Measurements from ENCODE around the gene RASA3. TPM values are rescaled to one million over a fixed set of nuclear protein-coding genes. Genes with fewer than 3 reads are reported as not detected.

RASA3 gene
- total and polyA plus RNA-seq, 2 of the 4 experiments (the other 2 are of a cell fraction) = 21.0 to 31.4 TPM

DNA sequence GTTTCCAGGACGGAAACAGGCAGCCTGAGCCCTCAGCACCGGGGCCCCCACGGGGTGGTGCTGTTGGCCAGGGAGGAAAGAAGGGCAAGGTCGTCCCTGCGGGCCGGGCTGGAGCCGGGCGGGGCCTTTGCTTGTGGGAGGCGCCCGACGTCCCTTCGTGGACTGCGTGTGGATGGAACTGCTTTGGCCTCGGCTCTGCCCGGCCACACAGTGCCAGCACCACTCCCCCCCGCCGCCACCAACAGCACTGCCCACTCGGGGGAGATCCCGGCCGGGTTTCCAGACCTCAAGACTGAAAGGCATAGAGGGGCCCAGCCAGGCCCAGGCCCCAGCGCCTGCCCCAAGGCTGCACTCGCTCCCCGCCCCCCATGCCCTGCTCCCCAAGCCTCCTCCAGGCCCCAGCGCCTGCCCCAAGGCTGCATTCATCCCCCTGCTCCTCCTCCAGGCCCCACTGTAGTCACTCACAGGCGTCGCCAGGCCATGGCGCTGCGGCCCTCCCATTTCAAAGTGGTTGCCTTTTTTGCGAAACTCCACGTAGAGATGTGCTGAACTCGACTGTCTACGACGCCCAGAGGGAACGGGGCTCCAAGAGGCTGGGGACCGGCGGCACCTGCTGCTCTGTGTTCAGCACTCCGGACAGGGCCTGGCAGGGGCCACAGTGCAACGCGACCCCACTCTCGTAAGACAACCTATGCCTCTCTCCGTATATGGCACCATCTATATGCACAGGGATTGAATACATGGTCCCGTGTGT, 181.0 kb downstream of the RASA3 start:
- no TSS peak for BruUV-seq (replicated peaks)
- Histone ChIP-seq H4K20me1 (ENCODE audit: insufficient read depth, low read length) (peaks cover 13% of the 10 kb centered on the region), H3K56ac (ENCODE audit: extremely low read depth, insufficient read depth, low read length) (no peak overlapping the region), H3K36me3 (ENCODE audit: control insufficient read depth, insufficient read depth, low read length) (peaks cover 30% of the 10 kb centered on the region), H3K27me3 (ENCODE audit: control insufficient read depth, insufficient read depth, low read length) (no peaks in the 10 kb centered on the region), H3K79me1 (ENCODE audit: low read depth in 1 of 2, low read length in 2 of 2) (peaks cover 0 to 35% of the 10 kb centered on the region in 2 experiments; a peak in 3 of 4 replicates), H3K27ac (ENCODE audit: insufficient read depth, low read length) (no peak overlapping the region), H2BK120ac (ENCODE audit: low read depth, low read length) (peak overlapping the region; percentile 61; the same call in 1 of the 2 replicates), H3K9ac (ENCODE audit: low read depth, low read length) (no peak overlapping the region), H4K8ac (ENCODE audit: low read depth in 2 of 2, low read length in 2 of 2) (peak overlapping the region in 1 of 2 experiments; percentile 81; a peak in 1 of 4 replicates), H2AK5ac (ENCODE audit: low read depth, low read length) (peak overlapping the region; percentile 92; the same call in 1 of the 2 replicates), H3K18ac (ENCODE audit: low read depth, low read length) (no peak overlapping the region), H3K9me1 (ENCODE audit: insufficient read depth, low read length) (peaks cover 10% of the 10 kb centered on the region), H3K4me1 (ENCODE audit: control insufficient read depth, insufficient read depth, low read length) (peaks cover 13% of the 10 kb centered on the region), H2AK9ac (replicated peaks; ENCODE audit: low read depth, low read length, poor library complexity) (peak overlapping the region; percentile 62), H2AFZ (replicated peaks; ENCODE audit: low read length, poor library complexity) (peak overlapping the region; percentile 80), H2BK15ac (ENCODE audit: low read depth, low read length) (no peak overlapping the region), H4K91ac (ENCODE audit: insufficient read depth, low read depth, low read length) (no peak overlapping the region), H2BK5ac (ENCODE audit: low read depth, low read length, poor library complexity, severe bottlenecking) (no peak overlapping the region), H3K23ac (ENCODE audit: low read depth, low read length) (no peak overlapping the region), H3K4me2 (ENCODE audit: low read depth, low read length) (no peak overlapping the region), H4K5ac (ENCODE audit: low read depth, low read length) (no peak overlapping the region), H3K4me3 (ENCODE audit: insufficient read depth, low read depth, low read length) (no peak overlapping the region), H2BK20ac (ENCODE audit: low read depth, low read length) (0 out of 2 replicates have a peak overlapping the region, but pooled peaks have one; percentile 29), H3K4ac (ENCODE audit: low read depth, low read length) (peak overlapping the region; percentile 60), H3K9me3 (ENCODE audit: control insufficient read depth, insufficient read depth, low read length) (peaks cover 8% of the 10 kb centered on the region; the same call in 1 of the 2 replicates), H3K14ac (replicated peaks; ENCODE audit: low read depth, low read length) (no peak overlapping the region)
- dilution Hi-C loops (cut with HindIII; ENCODE audit: low sequenced_read_pairs, unreplicated experiment) (no loop called here), intact Hi-C loops (cut with micrococcal nuclease) (loop anchor here (1.0 kb wide), 1 partner anchor 275 kb away; no protein-coding TSS in a partner anchor), in situ Hi-C loops (cut with MboI; ENCODE audit: low sequenced_read_pairs) (no loop called here)
- WGBS, 2 experiments (ENCODE audit: extremely low coverage in 2 of 2, insufficient read length in 1 of 2) = 59% methylated on average over 24 of the region's 42 CpGs; no CpG with 5 or more reads in 1 of the 2 experiments
- TF ChIP-seq SMC3 (IDR thresholded peaks at IDR 0.05; ENCODE audit: low read depth, low read length) (peak; percentile 70), POLR2A (IDR thresholded peaks at IDR 0.05; ENCODE audit: low read depth, low read length) (no peak), CHD1 (IDR thresholded peaks at IDR 0.05; ENCODE audit: low read depth, low read length) (no peak), MAFK (IDR thresholded peaks at IDR 0.05; ENCODE audit: low read depth, low read length) (no peak), MAZ (IDR thresholded peaks at IDR 0.05; ENCODE audit: borderline replicate concordance, low read depth, low read length) (no peak), NFE2L2 (IDR thresholded peaks at IDR 0.05; ENCODE audit: low read depth, low read length) (no peak), RAD21 (IDR thresholded peaks at IDR 0.05; ENCODE audit: low read length) (peak; percentile 75)
- TF ChIP-seq, protein P1, sequence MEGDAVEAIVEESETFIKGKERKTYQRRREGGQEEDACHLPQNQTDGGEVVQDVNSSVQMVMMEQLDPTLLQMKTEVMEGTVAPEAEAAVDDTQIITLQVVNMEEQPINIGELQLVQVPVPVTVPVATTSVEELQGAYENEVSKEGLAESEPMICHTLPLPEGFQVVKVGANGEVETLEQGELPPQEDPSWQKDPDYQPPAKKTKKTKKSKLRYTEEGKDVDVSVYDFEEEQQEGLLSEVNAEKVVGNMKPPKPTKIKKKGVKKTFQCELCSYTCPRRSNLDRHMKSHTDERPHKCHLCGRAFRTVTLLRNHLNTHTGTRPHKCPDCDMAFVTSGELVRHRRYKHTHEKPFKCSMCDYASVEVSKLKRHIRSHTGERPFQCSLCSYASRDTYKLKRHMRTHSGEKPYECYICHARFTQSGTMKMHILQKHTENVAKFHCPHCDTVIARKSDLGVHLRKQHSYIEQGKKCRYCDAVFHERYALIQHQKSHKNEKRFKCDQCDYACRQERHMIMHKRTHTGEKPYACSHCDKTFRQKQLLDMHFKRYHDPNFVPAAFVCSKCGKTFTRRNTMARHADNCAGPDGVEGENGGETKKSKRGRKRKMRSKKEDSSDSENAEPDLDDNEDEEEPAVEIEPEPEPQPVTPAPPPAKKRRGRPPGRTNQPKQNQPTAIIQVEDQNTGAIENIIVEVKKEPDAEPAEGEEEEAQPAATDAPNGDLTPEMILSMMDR (conservative IDR thresholded peaks at IDR 0.05; ENCODE audit: low read depth, low read length) = peak; percentile 65
- DNase-seq (peak; percentile 45), ATAC-seq (ENCODE audit: low read depth) (peak; percentile 74)
- ChIA-PET CTCF (no interaction called here), POLR2A (ENCODE audit: unreplicated experiment) (no interaction called here)

All from IMR-90 (cell line).